Muscle of leg (tissue), 11 donors: ENCODE measurements around the gene VSIG10. TPM values are rescaled to one million over a fixed set of nuclear protein-coding genes. Genes with fewer than 3 reads are reported as not detected.
"Not testable (repeated sequence)": the region's sequence is repeated elsewhere in the genome, so short reads cannot be mapped to it uniquely, and the experiment has no call there.

Experiments
- DNase-seq: peaks from one replicate; pipeline ENCODE4 v3.0.0; 2013
- H3K27ac ChIP-seq: one replicate; pipeline ENCODE4 v1.5.1; 2013; ENCODE audit warnings: mild to moderate bottlenecking, low read length, control low read depth
- H3K27me3 ChIP-seq: one replicate; pipeline ENCODE4 v1.6.1; 2013; ENCODE audit warnings: low read length; ENCODE audit not compliant: control insufficient read depth, insufficient read depth
- H3K36me3 ChIP-seq: one replicate; pipeline ENCODE4 v1.6.1; 2013; ENCODE audit warnings: low read length; ENCODE audit not compliant: control insufficient read depth, insufficient read depth
- H3K4me1 ChIP-seq: one replicate; pipeline ENCODE4 v1.6.1; 2013; ENCODE audit warnings: low read length; ENCODE audit not compliant: control insufficient read depth, insufficient read depth
- H3K4me3 ChIP-seq: one replicate; pipeline ENCODE4 v1.5.1; 2013; ENCODE audit warnings: low read length, control low read depth
- H3K9me3 ChIP-seq: replicated peaks from 2 replicates; pipeline ENCODE4 v1.6.1; 2013; ENCODE audit warnings: low read depth, low read length; ENCODE audit not compliant: control insufficient read depth
- WGBS: methylation state at CpG from one replicate; pipeline ENCODE4 v1.1.5; 2013; ENCODE audit warnings: missing lambda C conversion rate; ENCODE audit not compliant: insufficient coverage; 5-methylcytosine and 5-hydroxymethylcytosine counted together
- polyA plus RNA-seq, 8 donors: library from polyadenylated mRNA; unstranded; fragments of 120-200 nt; gene quantifications; one replicate each; pipeline versions ENCODE4 v1.2.1 to v1.2.3, GENCODE V29; 2013; ENCODE audit warnings: inconsistent platforms in 1 of 8, low replicate concordance in 1 of 8; ENCODE audit not compliant: insufficient read length in 8 of 8, insufficient read depth in 1 of 8
- total RNA-seq: library from RNA; stranded (reverse); fragments of 120-200 nt; gene quantifications from one replicate; pipeline ENCODE4 v1.2.4, GENCODE V29; 2013

Gene VSIG10
- total and polyA plus RNA-seq, 9 donors: 7.7 to 14.7 (median 11.1) TPM

- Histone ChIP-seq H3K27ac (no peak overlapping the region), H3K4me1 (no peaks in the 10 kb centered on the region), H3K4me3 (no peak overlapping the region), H3K27me3 (no peaks in the 10 kb centered on the region), H3K9me3 (no peaks in the 10 kb centered on the region), H3K36me3 (peaks cover 75% of the 10 kb centered on the region)
- 91% methylated on average over 4 of the region's 9 CpGs for WGBS
- no peak for DNase-seq
Measured at GRCh38 chr12:118035190-118036041, 68.4 kb downstream of the VSIG10 start.

- 100% methylated on average over 1 of the region's 5 CpGs for WGBS
- Histone ChIP-seq H3K4me1 (no peaks in the 10 kb centered on the region), H3K9me3 (no peaks in the 10 kb centered on the region), H3K36me3 (peaks cover 75% of the 10 kb centered on the region), H3K4me3 (no peak overlapping the region), H3K27me3 (no peaks in the 10 kb centered on the region), H3K27ac (no peak overlapping the region)
- DNase-seq: peak; percentile 53
Measured at GRCh38 chr12:118034429-118035189, 69.2 kb downstream of the VSIG10 start.

GRCh38 chr12:118033902-118034301, 69.9 kb downstream of the VSIG10 start:
- WGBS: 94% methylated on average over 4 of the region's 5 CpGs

GRCh38 chr12:118033323-118033722, 70.5 kb downstream of the VSIG10 start:
- no peaks in the 10 kb centered on the region for H3K9me3 ChIP-seq
- no peak overlapping the region for H3K4me3 ChIP-seq
- H3K27ac ChIP-seq: no peak overlapping the region
- WGBS: 100% methylated on average over 1 of the region's 5 CpGs
- no peak for DNase-seq
- H3K4me1 ChIP-seq: no peaks in the 10 kb centered on the region
- H3K36me3 ChIP-seq: peaks cover 71% of the 10 kb centered on the region
- no peaks in the 10 kb centered on the region for H3K27me3 ChIP-seq

More at GRCh38 chr12:118033902-118034301, 69.9 kb downstream of the VSIG10 start:
- Histone ChIP-seq H3K4me1 (no peaks in the 10 kb centered on the region), H3K27ac (no peak overlapping the region), H3K4me3 (no peak overlapping the region), H3K27me3 (no peaks in the 10 kb centered on the region), H3K9me3 (no peaks in the 10 kb centered on the region), H3K36me3 (peaks cover 71% of the 10 kb centered on the region)
- no peak for DNase-seq

GRCh38 chr12:118032188-118032587, 71.6 kb downstream of the VSIG10 start:
- no peaks in the 10 kb centered on the region for H3K9me3 ChIP-seq
- no peaks in the 10 kb centered on the region for H3K27me3 ChIP-seq
- no peaks in the 10 kb centered on the region for H3K4me1 ChIP-seq
- no peak overlapping the region for H3K4me3 ChIP-seq
- H3K36me3 ChIP-seq: peaks cover 64% of the 10 kb centered on the region
- no peak overlapping the region for H3K27ac ChIP-seq
- DNase-seq: no peak
- 97% methylated on average over 6 of the region's 7 CpGs for WGBS

GRCh38 chr12:118029166-118029565, 74.6 kb downstream of the VSIG10 start:
- Histone ChIP-seq H3K36me3 (peaks cover 63% of the 10 kb centered on the region), H3K27ac (no peak overlapping the region), H3K4me1 (no peaks in the 10 kb centered on the region), H3K9me3 (no peaks in the 10 kb centered on the region), H3K27me3 (no peaks in the 10 kb centered on the region), H3K4me3 (no peak overlapping the region)
- WGBS: 100% methylated on average over 3 of the region's 5 CpGs
- DNase-seq: no peak

- H3K27ac ChIP-seq: no peak overlapping the region
- no peaks in the 10 kb centered on the region for H3K27me3 ChIP-seq
- DNase-seq: peak; percentile 11
- no peak overlapping the region for H3K4me3 ChIP-seq
- H3K4me1 ChIP-seq: no peaks in the 10 kb centered on the region
- WGBS: 55% methylated on average over 2 of the region's 4 CpGs
- peaks cover 52% of the 10 kb centered on the region for H3K36me3 ChIP-seq
- H3K9me3 ChIP-seq: no peaks in the 10 kb centered on the region
Measured at GRCh38 chr12:118025168-118025567, 78.6 kb downstream of the VSIG10 start.

GRCh38 chr12:118023301-118023860, 80.4 kb downstream of the VSIG10 start:
- Histone ChIP-seq H3K4me1 (no peaks in the 10 kb centered on the region), H3K9me3 (no peaks in the 10 kb centered on the region), H3K27me3 (no peaks in the 10 kb centered on the region), H3K4me3 (no peak overlapping the region), H3K36me3 (peaks cover 54% of the 10 kb centered on the region), H3K27ac (no peak overlapping the region)
- WGBS: 86% methylated on average over 4 of the region's 9 CpGs
- no peak for DNase-seq

GRCh38 chr12:118022728-118023109, 81.1 kb downstream of the VSIG10 start:
- Histone ChIP-seq H3K9me3 (no peaks in the 10 kb centered on the region), H3K27ac (no peak overlapping the region), H3K4me3 (no peak overlapping the region), H3K27me3 (no peaks in the 10 kb centered on the region), H3K36me3 (peaks cover 56% of the 10 kb centered on the region), H3K4me1 (peaks cover under 1% of the 10 kb centered on the region)
- no peak for DNase-seq
- 86% methylated on average over 2 of the region's 3 CpGs for WGBS

- not testable (repeated sequence) for H3K27ac ChIP-seq, H3K4me1 ChIP-seq, DNase-seq, H3K4me3 ChIP-seq, H3K27me3 ChIP-seq, H3K9me3 ChIP-seq
- 93% methylated on average over 11 of the region's 13 CpGs for WGBS
- H3K36me3 ChIP-seq: peaks cover 55% of the 10 kb centered on the region
Measured at GRCh38 chr12:118022097-118022727, 81.6 kb downstream of the VSIG10 start.
